NAMALWA (cell line): Measurements from ENCODE around the gene BIK.
"Not testable (repeated sequence)": the region's sequence is repeated elsewhere in the genome, so short reads cannot be mapped to it uniquely, and the experiment has no call there.

Source experiments
- DNase-seq: peaks from one replicate; pipeline ENCODE4 v3.0.0-alpha.2; 2015; ENCODE audit warnings: low spot score

The BIK gene

GRCh38 chr22:43110444-43110926, at the start of gene BIK:
Gene BIK, plus strand, starts transcription at chr22:43110750. Its CDS starts 13,273 bp downstream, at chr22:43124023.
- DNase-seq, result peak; percentile 91

- no peak for DNase-seq
Observed at GRCh38 chr22:43066134-43066533, 44.4 kb upstream of the BIK start.

DNA sequence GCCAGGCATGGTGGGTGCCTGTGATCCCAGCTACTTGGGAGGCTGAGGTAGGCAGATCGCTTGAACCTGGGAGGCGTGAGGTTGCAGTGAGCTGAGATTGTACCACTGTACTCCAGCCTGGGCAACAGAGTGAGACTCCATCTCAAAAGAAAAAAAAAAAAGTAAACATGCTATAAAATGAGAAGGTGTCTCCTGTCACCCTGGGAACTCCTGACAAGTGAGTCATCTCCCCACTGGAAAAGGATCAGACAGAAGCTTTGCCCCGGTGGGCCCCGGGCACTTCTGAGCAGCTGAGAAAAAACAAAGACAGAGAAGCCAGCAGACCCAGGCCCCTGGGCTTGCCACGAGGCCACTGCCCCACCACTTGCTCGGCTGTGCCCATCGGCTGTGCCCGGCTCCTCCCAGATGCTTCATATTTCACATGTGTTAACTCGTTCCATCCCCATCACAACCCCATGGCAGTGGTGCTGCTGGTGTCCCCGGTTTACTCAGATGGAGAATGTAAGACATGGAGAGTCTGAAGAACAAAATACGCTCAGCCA, 43.6 kb upstream of the BIK start:
- no peak for DNase-seq

DNA sequence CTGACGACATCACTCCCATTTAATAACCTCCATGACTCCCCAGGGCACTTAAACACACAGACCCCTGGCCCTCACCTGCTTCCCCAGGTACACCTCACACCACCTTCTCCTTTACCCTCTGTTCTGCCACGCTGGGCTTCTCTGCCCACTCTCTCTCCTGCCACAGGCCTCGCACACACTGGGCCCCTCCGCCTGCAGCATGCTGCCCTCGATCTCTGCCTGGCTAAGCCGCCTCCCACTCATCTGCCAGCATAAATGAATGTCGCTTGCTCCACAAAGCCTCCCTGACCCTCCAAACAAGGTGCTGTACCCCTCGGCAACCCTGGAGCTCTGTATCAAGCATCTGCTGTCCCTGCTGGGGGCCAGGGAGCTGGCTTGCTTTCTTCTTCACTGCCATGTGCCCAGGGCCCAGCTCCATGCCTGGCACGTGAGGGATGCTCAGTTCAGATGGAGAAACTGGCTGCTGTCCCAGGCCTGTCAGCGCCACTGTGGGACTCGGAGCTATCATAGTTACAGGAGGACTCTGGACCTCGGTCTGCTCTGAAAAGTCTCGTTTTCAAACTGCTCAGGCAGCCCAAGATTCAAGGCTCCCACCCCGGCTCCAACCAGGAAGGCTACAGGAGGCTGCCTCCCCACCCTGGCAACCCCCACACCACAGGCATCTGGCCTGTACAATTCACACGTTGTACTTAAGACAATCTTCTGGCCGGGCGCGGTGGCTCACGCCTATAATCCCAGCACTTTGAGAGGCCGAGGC, 33.3 kb upstream of the BIK start:
- no peak for DNase-seq

DNA sequence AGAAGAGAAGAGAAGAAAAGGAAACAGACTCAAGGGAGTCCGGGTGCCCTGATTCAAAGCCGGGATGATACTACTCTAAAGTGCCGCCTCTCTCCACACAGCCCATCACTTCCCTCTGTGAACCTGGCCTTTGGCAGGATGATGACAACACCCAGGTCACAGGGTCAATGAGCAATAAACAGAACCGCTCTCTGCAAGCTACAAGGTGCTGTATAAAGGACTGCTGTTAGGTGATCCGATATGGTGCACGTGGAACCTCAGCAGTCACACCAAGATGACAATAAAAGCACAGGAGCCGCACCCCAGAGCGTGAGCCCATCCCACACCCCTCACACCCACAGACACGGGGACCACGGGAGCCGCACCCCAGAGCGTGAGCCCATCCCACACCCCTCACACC, 32.0 kb upstream of the BIK start:
- no peak for DNase-seq

DNA sequence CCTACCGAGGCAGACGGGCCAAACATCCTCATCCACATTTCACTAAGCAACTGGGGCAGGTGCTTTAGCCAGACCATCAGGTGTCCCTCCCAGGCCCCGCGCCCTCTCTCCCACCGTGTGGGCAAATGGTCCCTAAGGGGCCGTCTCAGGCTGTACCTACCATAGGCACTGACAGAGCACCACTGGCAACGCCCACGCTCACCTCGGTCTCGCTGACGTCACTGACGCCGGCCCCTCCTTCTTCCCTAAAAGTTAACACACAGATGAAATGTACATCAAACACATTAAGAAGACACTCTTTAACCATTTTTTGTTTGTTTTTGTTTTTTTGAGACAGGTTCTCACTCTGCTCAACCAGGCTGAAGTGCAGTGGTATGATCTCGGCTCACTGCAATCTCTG, 30.8 kb upstream of the BIK start:
- no peak for DNase-seq

GRCh38 chr22:43080616-43081015, 29.9 kb upstream of the BIK start:
- no peak for DNase-seq

DNA sequence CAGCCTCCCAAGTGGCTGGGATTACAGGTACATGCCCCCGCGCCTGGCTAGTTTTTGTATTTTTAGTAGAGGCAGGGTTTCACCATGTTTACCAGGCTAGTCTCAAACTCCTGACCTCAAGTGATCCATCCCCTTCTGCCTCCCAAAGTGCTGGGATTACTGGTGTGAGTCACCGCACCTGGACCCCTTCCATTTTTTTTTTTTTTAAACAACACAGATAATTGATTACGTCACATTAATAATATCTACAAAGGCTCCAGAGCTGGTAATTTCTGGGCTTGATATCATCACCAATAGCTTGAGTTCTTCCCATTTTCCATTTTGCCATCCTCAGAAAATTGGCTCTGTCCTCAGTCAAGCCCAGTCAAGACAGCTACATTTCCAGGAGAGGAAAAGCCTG, 28.6 kb upstream of the BIK start:
- DNase-seq, result no peak

DNA sequence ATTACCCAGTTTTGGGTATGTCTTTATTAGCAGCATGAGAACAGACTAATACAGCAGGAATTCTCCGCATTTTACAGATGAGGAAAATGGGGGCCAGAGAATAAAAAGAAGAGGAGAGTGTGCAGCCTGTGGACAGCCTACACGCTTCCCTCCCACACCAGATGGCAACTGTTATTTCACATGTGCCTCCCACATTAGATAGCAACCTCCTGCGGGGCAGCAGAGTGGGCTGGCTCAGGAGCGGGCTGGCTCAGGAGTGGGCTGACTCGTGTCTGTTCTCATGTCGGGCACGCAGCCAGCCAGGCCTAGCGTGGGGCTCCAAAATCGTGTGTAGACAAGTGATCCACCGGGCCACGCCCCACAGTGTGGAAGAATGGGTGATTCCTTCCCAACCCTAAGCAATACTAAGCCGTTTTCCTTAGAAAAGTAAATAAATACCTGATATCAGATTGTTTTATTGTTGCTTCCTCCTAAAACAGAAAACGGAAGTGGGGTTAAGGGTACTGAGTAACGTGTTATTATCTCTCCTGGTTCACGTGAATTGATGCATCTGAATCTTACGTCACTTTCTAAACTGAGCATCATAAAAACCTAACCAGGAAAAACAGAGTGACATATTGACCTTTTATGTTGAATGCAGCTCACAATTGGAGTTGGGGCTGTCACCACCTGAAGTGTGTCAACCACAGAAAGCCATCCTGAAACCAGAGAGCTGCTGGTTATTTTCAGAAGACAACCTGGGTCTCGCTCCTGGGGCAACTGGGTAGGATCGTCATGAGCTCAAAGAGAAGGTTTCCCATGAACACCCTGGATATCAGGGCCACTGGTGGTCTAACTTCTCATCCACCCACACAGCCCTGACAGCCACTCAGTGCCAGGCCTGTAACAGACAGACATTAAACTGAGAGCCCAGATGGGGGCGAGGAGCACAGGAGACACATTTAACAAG, 24.6 kb upstream of the BIK start:
- DNase-seq, result no peak

DNA sequence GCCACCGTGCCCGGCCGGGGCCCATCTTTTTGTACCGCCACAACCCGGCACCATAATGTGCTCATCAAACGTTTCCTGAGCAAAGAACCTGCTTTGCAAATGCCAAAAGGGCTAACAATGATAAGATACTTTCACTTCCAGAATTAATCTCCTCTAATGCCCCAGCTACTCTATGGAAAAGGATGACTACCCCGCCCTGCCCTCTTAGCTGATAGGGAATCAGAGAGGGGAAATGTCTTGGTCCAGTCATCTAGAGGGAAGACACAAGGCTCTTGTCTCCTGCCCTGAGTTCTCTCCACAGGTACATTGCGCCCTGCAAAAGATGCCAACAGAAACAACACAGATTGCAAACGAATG, 21.9 kb upstream of the BIK start:
- peak; percentile 27 for DNase-seq

DNA sequence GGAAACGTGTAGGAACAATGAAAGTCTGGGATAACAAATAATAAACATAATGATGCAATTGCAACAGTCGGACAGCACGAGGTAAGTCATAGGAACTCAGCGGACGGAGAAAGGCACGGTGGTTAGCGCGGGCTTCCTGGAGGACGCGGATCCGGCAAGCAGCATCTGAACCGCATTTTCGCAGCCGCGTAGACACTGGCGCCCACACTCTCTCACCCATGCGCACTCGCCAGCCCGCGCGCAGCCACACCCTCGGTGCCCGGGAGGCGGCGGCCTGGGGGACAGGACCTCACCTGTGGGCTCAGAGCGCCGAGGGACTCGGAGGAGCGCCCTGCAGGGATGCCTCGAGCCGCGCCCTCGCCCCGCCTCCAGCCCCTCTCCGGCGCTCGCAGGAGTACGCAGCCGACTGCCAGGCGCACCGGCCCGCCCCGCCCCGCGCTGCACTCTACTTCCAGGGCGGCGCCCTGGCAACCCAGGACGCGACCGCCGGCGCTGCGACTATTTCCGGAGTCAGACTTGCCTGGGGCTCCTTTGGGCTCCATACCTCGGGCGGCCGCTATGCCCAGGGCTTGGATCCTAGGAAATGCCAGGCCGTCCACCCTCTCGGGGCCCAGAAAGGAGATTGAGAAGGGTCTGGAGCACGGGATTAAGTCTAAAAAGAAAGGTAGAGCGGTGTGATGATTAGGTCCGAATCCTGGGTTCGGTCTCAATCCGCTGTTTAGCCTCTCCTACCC, 21.4 kb upstream of the BIK start, which contains the start of gene TTLL1:
Gene TTLL1 (minus strand): TSS at position 408 of the 734 bp plus-strand sequence. CDS start 13,805 bp downstream, outside the sequence.
- DNase-seq, result peak; percentile 88

GRCh38 chr22:43090130-43090789, 20.3 kb upstream of the BIK start:
- DNase-seq, result peak; percentile 93

DNA sequence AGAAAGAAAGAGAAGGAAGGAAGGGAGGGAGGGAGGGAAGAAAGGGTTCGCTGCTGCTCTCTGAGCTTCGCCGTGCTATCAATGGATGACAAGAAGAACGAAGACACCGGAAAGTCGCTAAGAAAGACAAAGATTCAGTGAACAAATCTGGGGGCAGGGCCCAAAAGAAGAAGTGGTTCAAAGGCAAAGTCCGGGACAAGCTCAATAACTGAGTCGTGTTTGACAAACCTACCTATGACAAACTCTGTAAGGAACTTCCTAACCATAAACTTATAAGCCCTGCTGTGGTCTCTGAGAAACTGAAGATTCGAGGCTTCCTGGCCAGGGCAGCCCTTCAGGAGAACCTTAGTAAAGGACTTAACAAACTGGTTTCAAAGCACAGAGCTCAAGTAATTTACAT, 18.5 kb upstream of the BIK start:
- DNase-seq, result no peak

DNA sequence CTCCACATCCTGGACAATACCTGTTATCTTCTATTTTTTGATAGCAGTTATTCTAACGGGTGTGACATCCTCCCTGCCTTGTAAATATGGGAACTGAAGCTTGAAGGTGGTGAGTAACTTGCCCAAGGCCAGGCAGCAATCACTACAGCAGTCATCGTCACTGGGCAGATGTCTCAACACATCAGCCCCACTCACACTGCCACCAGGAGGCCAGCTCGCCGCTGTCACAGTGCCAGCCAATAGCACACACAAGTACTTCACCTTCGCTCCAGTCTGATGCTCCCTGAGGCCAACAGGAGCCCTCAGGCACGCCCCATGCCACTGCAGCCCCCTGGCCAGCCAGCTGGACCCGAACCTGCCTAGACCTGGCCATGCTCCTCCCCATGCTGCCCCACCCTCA, 16.5 kb upstream of the BIK start:
- peak; percentile 71 for DNase-seq

- DNase-seq, result no peak
Observed at GRCh38 chr22:43094551-43094950, 16.0 kb upstream of the BIK start.

DNA sequence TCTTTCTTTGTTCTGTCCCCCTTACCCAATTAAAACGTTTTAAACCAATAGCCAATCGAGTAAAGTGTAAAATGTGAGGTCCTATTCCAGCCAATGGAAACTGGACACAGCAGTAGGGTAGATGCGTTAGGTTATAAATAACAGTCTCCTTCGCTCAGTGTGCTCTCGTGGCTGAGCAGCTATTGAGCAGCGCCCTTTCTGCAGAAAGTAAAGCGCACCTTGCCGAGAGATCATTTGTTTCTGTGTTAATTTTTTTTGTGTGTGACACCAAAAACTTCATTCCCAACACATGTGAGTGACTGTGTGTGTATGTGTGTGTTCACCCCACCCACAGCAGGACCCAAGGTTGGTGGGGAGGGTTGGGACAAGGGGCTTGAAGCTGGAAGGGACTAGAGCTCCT, 14.1 kb upstream of the BIK start:
- DNase-seq, result no peak

DNA sequence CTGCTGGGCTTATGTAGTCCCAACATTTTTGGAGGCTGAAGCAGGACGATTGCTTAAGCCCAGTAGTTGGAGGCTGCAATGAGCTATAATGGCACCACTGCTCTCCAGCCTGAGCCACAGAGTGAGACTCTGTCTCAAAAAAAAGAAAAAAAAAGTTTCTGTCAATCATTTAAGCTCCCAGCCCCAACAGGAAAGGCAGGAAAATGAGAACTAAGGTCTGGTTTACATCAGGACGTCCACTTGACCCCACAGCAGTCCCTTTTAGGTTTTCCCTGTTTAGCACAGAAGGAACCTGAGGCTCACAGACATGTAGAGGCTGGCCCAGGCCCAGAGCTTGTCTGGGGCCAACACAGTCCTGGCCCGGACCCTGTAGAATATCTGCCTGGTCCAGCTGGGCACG, 12.2 kb upstream of the BIK start:
- DNase-seq, result no peak

- DNase-seq, result no peak
Observed at GRCh38 chr22:43099095-43099494, 11.5 kb upstream of the BIK start.

DNA sequence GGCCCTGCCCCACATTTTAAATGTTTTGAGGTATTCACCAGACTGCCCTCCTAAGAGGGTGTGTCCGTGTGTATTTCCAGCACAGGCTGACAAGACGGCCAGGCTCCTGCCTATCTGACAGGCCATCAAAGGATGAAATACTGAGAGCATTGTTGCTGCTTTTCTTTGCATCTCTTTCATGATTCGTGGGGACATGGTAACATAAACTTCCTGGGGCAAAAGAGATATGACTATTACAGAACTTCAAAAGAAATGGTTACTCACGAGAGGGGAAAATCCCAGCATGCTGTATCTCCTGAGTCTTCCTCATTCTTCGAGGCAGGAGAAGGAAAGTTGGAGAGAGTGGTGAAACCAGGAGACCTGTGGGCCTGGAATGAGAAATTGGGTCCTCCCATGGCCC, 10.3 kb upstream of the BIK start:
- DNase-seq, result no peak

DNA sequence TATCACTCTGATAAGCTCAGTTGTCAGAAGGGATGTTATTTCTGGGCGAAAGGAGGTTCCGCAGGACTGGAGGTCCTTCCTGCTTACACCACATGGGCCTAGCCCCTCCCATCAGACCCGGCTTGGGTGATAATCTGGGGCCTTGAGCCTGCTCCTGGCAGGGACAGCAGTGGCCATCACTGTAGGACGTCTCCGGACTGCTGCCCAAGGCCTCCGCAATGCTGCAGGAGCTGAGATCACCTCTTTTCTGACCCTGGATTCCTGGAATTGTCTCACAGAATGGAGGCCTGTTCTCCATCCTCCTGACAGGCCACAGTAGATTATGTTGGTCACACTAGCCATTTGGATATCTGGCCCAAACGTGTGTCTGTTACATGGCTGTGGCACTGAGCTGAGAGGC, 9.2 kb upstream of the BIK start:
- no peak for DNase-seq

- not testable (repeated sequence) for DNase-seq
Observed at GRCh38 chr22:43104056-43104625, 6.4 kb upstream of the BIK start.
